Stimulated activated CD8-positive, alpha-beta memory T cell treated with anti-CD3 and anti-CD28 coated beads, Interleukin-15, amount 100 ng/mL, for 24 hours (primary cell): Measurements from ENCODE around the gene PIP4K2A.

ENCODE experiments used
- DNase-seq: peaks from one replicate; pipeline ENCODE4 v3.0.0-alpha.2; 2020; ENCODE audit warnings: low read depth

The PIP4K2A gene

GRCh38 chr10:22635650-22636049 is 78.7 kb downstream of the PIP4K2A start:
- DNase-seq, result no peak

- no peak for DNase-seq
Observed at GRCh38 chr10:22634606-22635459, 79.5 kb downstream of the PIP4K2A start.

- DNase-seq, result no peak
Observed at GRCh38 chr10:22634093-22634492, 80.3 kb downstream of the PIP4K2A start.

GRCh38 chr10:22633528-22633927 is 80.8 kb downstream of the PIP4K2A start:
- no peak for DNase-seq

GRCh38 chr10:22633106-22633505 is 81.3 kb downstream of the PIP4K2A start:
- no peak for DNase-seq

GRCh38 chr10:22631646-22632278 is 82.6 kb downstream of the PIP4K2A start:
- DNase-seq, result no peak

- no peak for DNase-seq
Observed at GRCh38 chr10:22631185-22631584, 83.2 kb downstream of the PIP4K2A start.

- DNase-seq, result no peak
Observed at GRCh38 chr10:22630234-22631174, 83.9 kb downstream of the PIP4K2A start.

GRCh38 chr10:22629852-22630233 is 84.5 kb downstream of the PIP4K2A start:
- no peak for DNase-seq

- DNase-seq, result no peak
Observed at GRCh38 chr10:22629126-22629525, 85.3 kb downstream of the PIP4K2A start.

GRCh38 chr10:22628309-22628708 is 86.1 kb downstream of the PIP4K2A start:
- no peak for DNase-seq

- DNase-seq, result no peak
Observed at GRCh38 chr10:22626784-22627183, 87.6 kb downstream of the PIP4K2A start.

- DNase-seq, result no peak
Observed at GRCh38 chr10:22625516-22626290, 88.7 kb downstream of the PIP4K2A start.

GRCh38 chr10:22624287-22624738 is 90.1 kb downstream of the PIP4K2A start:
- no peak for DNase-seq

GRCh38 chr10:22623633-22624253 is 90.6 kb downstream of the PIP4K2A start:
- no peak for DNase-seq

- DNase-seq, result no peak
Observed at GRCh38 chr10:22622242-22622806, 92.1 kb downstream of the PIP4K2A start.

GRCh38 chr10:22621726-22622125 is 92.7 kb downstream of the PIP4K2A start:
- DNase-seq, result no peak

- DNase-seq, result no peak
Observed at GRCh38 chr10:22620929-22621328, 93.4 kb downstream of the PIP4K2A start.

- DNase-seq, result no peak
Observed at GRCh38 chr10:22620140-22620857, 94.1 kb downstream of the PIP4K2A start.

GRCh38 chr10:22619101-22619500 is 95.3 kb downstream of the PIP4K2A start:
- no peak for DNase-seq
